ENCODE measurements around the gene IFT43.
"Not testable (repeated sequence)": the region's sequence is repeated elsewhere in the genome, so short reads cannot be mapped to it uniquely, and the experiment has no call there.

IFT43 gene

GRCh38 chr14:75981426-75982265 is 3.9 kb upstream of the IFT43 start, which contains the start of gene TGFB3:
Gene TGFB3 (minus strand): TSS chr14:75981995. CDS start chr14:75980893, 1,102 bp downstream.
- DNase-seq: peak; percentile 76

GRCh38 chr14:75982266-75983018 is 3.1 kb upstream of the IFT43 start:
- peak; percentile 81 for DNase-seq

- DNase-seq: no peak
Observed at GRCh38 chr14:75983019-75983358, 2.6 kb upstream of the IFT43 start.

- no peak for DNase-seq
Observed at GRCh38 chr14:75984674-75985073, 889 bp upstream of the IFT43 start.

- DNase-seq: no peak
Observed at GRCh38 chr14:75986439-75986765, 839 bp downstream of the IFT43 start.

GRCh38 chr14:75987201-75987970 is 1.8 kb downstream of the IFT43 start:
- no peak for DNase-seq

GRCh38 chr14:75989134-75989533 is 3.6 kb downstream of the IFT43 start:
- DNase-seq: no peak

- no peak for DNase-seq
Observed at GRCh38 chr14:75990297-75990696, 4.7 kb downstream of the IFT43 start.

GRCh38 chr14:75991753-75992152 is 6.2 kb downstream of the IFT43 start:
- DNase-seq: no peak

GRCh38 chr14:75993567-75994041 is 8.0 kb downstream of the IFT43 start:
- DNase-seq: peak; percentile 24

GRCh38 chr14:75995372-75996041 is 9.9 kb downstream of the IFT43 start:
- no peak for DNase-seq

GRCh38 chr14:75996488-75996887 is 10.9 kb downstream of the IFT43 start:
- no peak for DNase-seq

GRCh38 chr14:75999511-76000190 is 14.1 kb downstream of the IFT43 start:
- DNase-seq: no peak

GRCh38 chr14:76002383-76002782 is 16.8 kb downstream of the IFT43 start:
- DNase-seq: no peak

- DNase-seq: no peak
Observed at GRCh38 chr14:76006253-76006652, 20.7 kb downstream of the IFT43 start.

GRCh38 chr14:76007379-76007778 is 21.8 kb downstream of the IFT43 start:
- no peak for DNase-seq

- DNase-seq: no peak
Observed at GRCh38 chr14:76007852-76008251, 22.3 kb downstream of the IFT43 start.

GRCh38 chr14:76009627-76010026 is 24.1 kb downstream of the IFT43 start:
- not testable (repeated sequence) for DNase-seq

GRCh38 chr14:76011930-76012329 is 26.4 kb downstream of the IFT43 start:
- no peak for DNase-seq

GRCh38 chr14:76012354-76012753 is 26.8 kb downstream of the IFT43 start:
- DNase-seq: no peak

- DNase-seq: no peak
Observed at GRCh38 chr14:76015191-76015590, 29.6 kb downstream of the IFT43 start.

- no peak for DNase-seq
Observed at GRCh38 chr14:76015668-76016067, 30.1 kb downstream of the IFT43 start.

Data from activated CD4-positive, alpha-beta T cell treated with anti-CD3 and anti-CD28 coated beads, Interleukin-2, amount 50 U/mL, for 16 hours (primary cell).